K562 (cell line): ENCODE data around the gene DIAPH3. TPM values are rescaled to one million over a fixed set of nuclear protein-coding genes. Genes with fewer than 3 reads are reported as not detected.

ENCODE experiments used
- ATAC-seq: fragments of 200-7000 bp; cut with Tn5 transposase; 3 replicates; pipeline ENCODE4 v1.9.1; 2020; ENCODE audit warnings: moderate library complexity
- BruUV-seq: library from RNA; stranded (reverse); fragments of 400-500 nt; replicated peaks from 2 replicates; lab custom pipeline; 2021; lab: Mats Ljungman, UMichigan
- CTCF ChIA-PET: fragments of 300-600 bp; formaldehyde crosslinking; extraction: SDS; loops from one replicate; lab custom pipeline; 2021; ENCODE audit warnings: low intra/inter-chr PET ratio; lab: Yijun Ruan, JAX
- POLR2A ChIA-PET: fragments of 300-600, 350-650 bp; sonication (Branson Sonifier 250); formaldehyde crosslinking; extraction: SDS; loops from one replicate; lab custom pipeline; 2021; ENCODE audit warnings: antibody characterized with exemption, inconsistent platforms; lab: Yijun Ruan, JAX
- DNase-seq, 4 experiments: peaks; one replicate each; pipeline versions ENCODE4 v3.0.0 to v3.0.0-alpha.2; 2011 to 2018; ENCODE audit warnings: low spot score in 3 of 4, mixed read lengths in 3 of 4; ENCODE audit errors: extremely low read depth in 1 of 4
- FAIRE-seq: peaks from 2 replicates; lab custom pipeline; 2011; peaks lifted over from hg19 to GRCh38; lab: Jason Lieb, UNC
- H2AFZ ChIP-seq: 2 replicates; pipeline ENCODE4 v1.6.0; 2011; ENCODE audit warnings: low read depth, low read length, control low read depth, inconsistent platforms
- H3K27ac ChIP-seq: fragments of 200-600 bp; 3 replicates; pipeline ENCODE4 v1.8.0; 2011; ENCODE audit warnings: low read depth, mild to moderate bottlenecking, control low read depth, inconsistent platforms, low read length, moderate library complexity, mixed read lengths; ENCODE audit errors: extremely low read depth
- H3K27me3 ChIP-seq, 2 experiments: fragments of 300-600 bp in 1 of 2; 2 replicates in 1 of 2; 3 replicates in 1 of 2; pipeline versions ENCODE4 v1.6.0 to v1.8.0; 2011; ENCODE audit warnings: inconsistent platforms in 2 of 2, low read length in 2 of 2, mild to moderate bottlenecking in 1 of 2, mixed read lengths in 1 of 2, moderate library complexity in 1 of 2; ENCODE audit not compliant: control insufficient read depth in 2 of 2, insufficient read depth in 2 of 2
- H3K36me3 ChIP-seq: fragments of 300-600 bp; 3 replicates; pipeline ENCODE4 v1.8.0; 2011; ENCODE audit warnings: mild to moderate bottlenecking, low read length, inconsistent platforms; ENCODE audit not compliant: control insufficient read depth, insufficient read depth
- H3K4me1 ChIP-seq, 2 experiments: fragments of 200-600 bp in 1 of 2; replicated peaks in 1 of 2; 2 replicates in 1 of 2; 3 replicates in 1 of 2; pipeline versions ENCODE4 v1.5.1 to v1.8.0; 2011; ENCODE audit warnings: inconsistent platforms in 2 of 2, low read length in 2 of 2, mild to moderate bottlenecking in 1 of 2, mixed read lengths in 1 of 2, moderate library complexity in 1 of 2; ENCODE audit not compliant: control insufficient read depth in 2 of 2, insufficient read depth in 2 of 2
- H3K4me2 ChIP-seq: 2 replicates; pipeline ENCODE4 v1.6.1; 2011; ENCODE audit warnings: low read length, control low read depth, inconsistent platforms, mixed read lengths; ENCODE audit not compliant: insufficient read depth
- H3K4me3 ChIP-seq: fragments of 200-600 bp; sonication (generic), shearing (Covaris generic); 2 replicates; pipeline ENCODE4 v1.5.1; 2016; ENCODE audit warnings: control low read depth, inconsistent platforms
- H3K79me2 ChIP-seq: fragments of 200-600 bp; 3 replicates; pipeline ENCODE4 v1.8.0; 2011; ENCODE audit warnings: low read length, inconsistent platforms; ENCODE audit not compliant: control insufficient read depth, insufficient read depth
- H3K9ac ChIP-seq, 2 experiments: 2 replicates each; pipeline versions ENCODE4 v1.6.0 to v1.6.1; 2011; ENCODE audit warnings: low read depth in 2 of 2, low read length in 2 of 2, control low read depth in 1 of 2, inconsistent platforms in 1 of 2, mild to moderate bottlenecking in 1 of 2, mixed read lengths in 1 of 2; ENCODE audit not compliant: insufficient read depth in 1 of 2
- H3K9me1 ChIP-seq: one replicate; pipeline ENCODE4 v1.6.0; 2011; ENCODE audit warnings: inconsistent platforms, mild to moderate bottlenecking, low read length, moderate library complexity; ENCODE audit not compliant: control insufficient read depth, insufficient read depth
- H3K9me3 ChIP-seq: replicated peaks from 2 replicates; pipeline ENCODE4 v1.5.1; 2011; ENCODE audit warnings: low read depth, low read length, inconsistent platforms; ENCODE audit not compliant: control insufficient read depth, insufficient read depth
- H4K20me1 ChIP-seq: replicated peaks from 2 replicates; pipeline ENCODE4 v1.6.1; 2011; ENCODE audit warnings: low read length, inconsistent platforms, mixed read lengths; ENCODE audit not compliant: control insufficient read depth, insufficient read depth
- ATF3 ChIP-seq, 2 experiments: fragments of 450-650 bp in 1 of 2; sonication (generic) in 1 of 2; formaldehyde crosslinking in 1 of 2; IDR thresholded peaks in 1 of 2; conservative IDR thresholded peaks in 1 of 2; 2 replicates each; pipeline versions ENCODE4 v1.6.1 to v1.8.1; 2016 to 2023; ENCODE audit warnings: mild to moderate bottlenecking in 2 of 2, moderate library complexity in 2 of 2, inconsistent platforms in 1 of 2, missing genetic modification reagents in 1 of 2
- FOXM1 ChIP-seq, 2 experiments: fragments of 450-650 bp in 1 of 2; sonication (generic) in 1 of 2; formaldehyde crosslinking in 1 of 2; IDR thresholded peaks; 2 replicates each; pipeline versions ENCODE4 v1.6.1 to v1.9.0; 2017 to 2022; ENCODE audit warnings: low read depth in 2 of 2, mild to moderate bottlenecking in 2 of 2, missing genetic modification reagents in 1 of 2, moderate library complexity in 1 of 2
- ILK ChIP-seq: fragments of 450-650 bp; IDR thresholded peaks from 2 replicates; pipeline ENCODE4 v1.6.1; 2016; ENCODE audit warnings: missing genetic modification characterization, low read depth, mild to moderate bottlenecking, missing compliant biosample characterization, moderate library complexity, borderline replicate concordance
- RUNX1 ChIP-seq: sonication (generic); IDR thresholded peaks from 2 replicates; pipeline ENCODE4 v1.6.1; 2016; ENCODE audit warnings: antibody characterized with exemption, low read depth
- ZBTB33 ChIP-seq: sonication (generic); formaldehyde crosslinking; IDR thresholded peaks from 2 replicates; pipeline ENCODE4 v1.8.1; 2023; ENCODE audit warnings: mild to moderate bottlenecking, missing genetic modification reagents
- WGBS: fragments of 100-300 bp; shearing (Covaris generic); methylation state at CpG from one replicate; pipeline ENCODE4 v1.1.6; 2016; ENCODE audit warnings: low coverage, mixed read lengths; ENCODE audit not compliant: insufficient coverage; ENCODE audit errors: missing lambda C conversion rate; 5-methylcytosine and 5-hydroxymethylcytosine counted together
- in situ Hi-C: fragments of 300-500 bp; cut with MboI; formaldehyde crosslinking; loops from 4 replicates; pipeline ENCODE4 v1.15.0; 2018; ENCODE audit warnings: inconsistent platforms, mixed read lengths
- intact Hi-C: fragments of 100-400 bp; cut with micrococcal nuclease; formaldehyde crosslinking; loops from 2 replicates; pipeline ENCODE4 v1.14.2; 2022
- polyA plus RNA-seq, 8 experiments: library from polyadenylated mRNA; depleted of rRNA in 4 of 8; stranded (reverse) in 5 of 8; unstranded in 3 of 8; fragments of >200 nt; fragmentation: Nextera tagmentation in 2 of 8; fragmentation: Illumina TruSeq in 1 of 8; extraction: Ambion mirVana in 2 of 8; extraction: Trizol in 1 of 8; gene quantifications; 2 replicates each; pipeline versions ENCODE4 v1.2.1 to v1.2.3, GENCODE V29; 2011 to 2014; ENCODE audit warnings: inconsistent platforms in 1 of 8, missing spikeins in 1 of 8
- total RNA-seq, 7 experiments: library from RNA; depleted of rRNA in 6 of 7; stranded (reverse); fragments of >200 nt in 6 of 7; fragmentation: Illumina TruSeq in 2 of 7; extraction: Trizol in 2 of 7; gene quantifications; 2 replicates each; pipeline versions ENCODE4 v1.2.1 to v1.2.3, GENCODE V29; 2011 to 2021; ENCODE audit warnings: low replicate concordance in 1 of 7
- TF ChIP-seq, protein P1 (sequence below): sonication (generic); formaldehyde crosslinking; IDR thresholded peaks from 2 replicates; pipeline ENCODE4 v1.8.0; 2023; ENCODE audit warnings: mild to moderate bottlenecking, missing genetic modification reagents
- TF ChIP-seq, protein P2 (sequence below), 2 experiments: fragments of 450-650 bp; IDR thresholded peaks; 2 replicates each; pipeline ENCODE4 v1.6.1; 2018; ENCODE audit warnings: mild to moderate bottlenecking in 2 of 2, low read depth in 1 of 2; ENCODE audit not compliant: partially characterized antibody in 2 of 2

The DIAPH3 gene
- total and polyA plus RNA-seq, 9 of the 15 experiments (the other 6 are each of a cell fraction or from before 2014, with no cell fraction given): 9.0 to 18.7 (median 14.7) TPM

DNA sequence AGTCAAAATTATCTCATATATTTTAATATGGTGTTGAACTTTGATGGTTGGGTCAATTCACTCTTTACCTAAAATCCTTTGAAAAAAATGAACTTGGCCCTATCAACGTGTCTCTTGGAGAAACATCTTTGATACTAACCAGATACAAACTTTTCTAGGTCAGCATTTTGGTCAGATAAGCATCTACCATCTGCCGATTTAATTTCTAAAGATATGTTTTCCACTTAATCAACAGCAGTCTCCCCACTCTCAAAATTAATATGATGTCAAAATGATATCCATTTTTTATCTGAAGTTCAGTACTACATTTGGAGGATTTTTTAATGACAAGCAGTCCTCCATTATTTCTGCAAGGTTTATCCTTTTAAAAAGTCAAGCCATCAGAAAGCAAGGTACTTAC lies 288.8 kb downstream of the DIAPH3 start (continued):
- TF ChIP-seq, protein P1, sequence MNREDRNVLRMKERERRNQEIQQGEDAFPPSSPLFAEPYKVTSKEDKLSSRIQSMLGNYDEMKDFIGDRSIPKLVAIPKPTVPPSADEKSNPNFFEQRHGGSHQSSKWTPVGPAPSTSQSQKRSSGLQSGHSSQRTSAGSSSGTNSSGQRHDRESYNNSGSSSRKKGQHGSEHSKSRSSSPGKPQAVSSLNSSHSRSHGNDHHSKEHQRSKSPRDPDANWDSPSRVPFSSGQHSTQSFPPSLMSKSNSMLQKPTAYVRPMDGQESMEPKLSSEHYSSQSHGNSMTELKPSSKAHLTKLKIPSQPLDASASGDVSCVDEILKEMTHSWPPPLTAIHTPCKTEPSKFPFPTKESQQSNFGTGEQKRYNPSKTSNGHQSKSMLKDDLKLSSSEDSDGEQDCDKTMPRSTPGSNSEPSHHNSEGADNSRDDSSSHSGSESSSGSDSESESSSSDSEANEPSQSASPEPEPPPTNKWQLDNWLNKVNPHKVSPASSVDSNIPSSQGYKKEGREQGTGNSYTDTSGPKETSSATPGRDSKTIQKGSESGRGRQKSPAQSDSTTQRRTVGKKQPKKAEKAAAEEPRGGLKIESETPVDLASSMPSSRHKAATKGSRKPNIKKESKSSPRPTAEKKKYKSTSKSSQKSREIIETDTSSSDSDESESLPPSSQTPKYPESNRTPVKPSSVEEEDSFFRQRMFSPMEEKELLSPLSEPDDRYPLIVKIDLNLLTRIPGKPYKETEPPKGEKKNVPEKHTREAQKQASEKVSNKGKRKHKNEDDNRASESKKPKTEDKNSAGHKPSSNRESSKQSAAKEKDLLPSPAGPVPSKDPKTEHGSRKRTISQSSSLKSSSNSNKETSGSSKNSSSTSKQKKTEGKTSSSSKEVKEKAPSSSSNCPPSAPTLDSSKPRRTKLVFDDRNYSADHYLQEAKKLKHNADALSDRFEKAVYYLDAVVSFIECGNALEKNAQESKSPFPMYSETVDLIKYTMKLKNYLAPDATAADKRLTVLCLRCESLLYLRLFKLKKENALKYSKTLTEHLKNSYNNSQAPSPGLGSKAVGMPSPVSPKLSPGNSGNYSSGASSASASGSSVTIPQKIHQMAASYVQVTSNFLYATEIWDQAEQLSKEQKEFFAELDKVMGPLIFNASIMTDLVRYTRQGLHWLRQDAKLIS (CRISPR knock-in tag): no peak
- no peak for TF ChIP-seq RUNX1
- TF ChIP-seq ILK (tag): no peak
- TF ChIP-seq, all 486 proteins: peak for 0

DNA sequence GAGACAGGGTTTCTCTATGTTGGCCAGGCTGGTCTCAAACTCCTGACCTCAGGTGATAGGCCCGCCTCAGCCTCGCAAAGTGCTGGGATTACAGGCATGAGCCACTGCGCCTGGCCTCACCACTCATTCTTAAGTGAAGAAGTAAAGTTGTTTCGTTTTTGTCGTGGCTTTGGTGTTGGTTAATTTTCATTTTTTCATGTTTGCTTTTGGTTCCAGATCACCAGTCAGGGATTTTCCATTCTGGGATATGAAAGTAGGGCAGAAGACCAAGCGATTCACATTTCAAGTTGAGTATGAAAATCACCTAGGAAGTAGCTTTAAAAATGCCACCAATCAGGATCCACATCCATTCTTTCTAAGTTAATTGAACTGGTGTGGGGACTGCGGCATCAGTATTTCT lies 289.9 kb downstream of the DIAPH3 start:
- BruUV-seq: no TSS peak
- H3K27ac ChIP-seq: no peak overlapping the region
- no peaks in the 10 kb centered on the region for H3K9me3 ChIP-seq
- no peak for FAIRE-seq
- 0 out of 3 replicates have a peak, but pooled peaks cover 8% of the 10 kb centered on the region for H3K36me3 ChIP-seq
- H3K4me3 ChIP-seq: no peak overlapping the region
- in situ Hi-C loops: no loop called here
- ATAC-seq: no peak
- no peak overlapping the region for H3K9ac ChIP-seq
- no peaks in the 10 kb centered on the region for H4K20me1 ChIP-seq
- H3K4me1 ChIP-seq: no peaks in the 10 kb centered on the region
- DNase-seq: no peak
- no peak overlapping the region for H2AFZ ChIP-seq
- WGBS: 89% methylated on average over 6 of the region's 7 CpGs
- no peaks in the 10 kb centered on the region for H3K79me2 ChIP-seq
- CTCF ChIA-PET: no interaction called here
- no peak overlapping the region for H3K4me2 ChIP-seq
- no peaks in the 10 kb centered on the region for H3K9me1 ChIP-seq
- intact Hi-C loops: no loop called here
- H3K27me3 ChIP-seq: no peaks in the 10 kb centered on the region
- POLR2A ChIA-PET: no interaction called here
- no peak for TF ChIP-seq ATF3 (IDR thresholded peaks at IDR 0.05)
- TF ChIP-seq ATF3 (CRISPR knock-in tag; conservative IDR thresholded peaks at IDR 0.05): no peak
- no peak for TF ChIP-seq FOXM1 (IDR thresholded peaks at IDR 0.05; ENCODE audit: low read depth)
- no peak for TF ChIP-seq FOXM1 (CRISPR knock-in tag; IDR thresholded peaks at IDR 0.05; ENCODE audit: low read depth)
- TF ChIP-seq ZBTB33 (CRISPR knock-in tag): no peak
- TF ChIP-seq, protein P2, sequence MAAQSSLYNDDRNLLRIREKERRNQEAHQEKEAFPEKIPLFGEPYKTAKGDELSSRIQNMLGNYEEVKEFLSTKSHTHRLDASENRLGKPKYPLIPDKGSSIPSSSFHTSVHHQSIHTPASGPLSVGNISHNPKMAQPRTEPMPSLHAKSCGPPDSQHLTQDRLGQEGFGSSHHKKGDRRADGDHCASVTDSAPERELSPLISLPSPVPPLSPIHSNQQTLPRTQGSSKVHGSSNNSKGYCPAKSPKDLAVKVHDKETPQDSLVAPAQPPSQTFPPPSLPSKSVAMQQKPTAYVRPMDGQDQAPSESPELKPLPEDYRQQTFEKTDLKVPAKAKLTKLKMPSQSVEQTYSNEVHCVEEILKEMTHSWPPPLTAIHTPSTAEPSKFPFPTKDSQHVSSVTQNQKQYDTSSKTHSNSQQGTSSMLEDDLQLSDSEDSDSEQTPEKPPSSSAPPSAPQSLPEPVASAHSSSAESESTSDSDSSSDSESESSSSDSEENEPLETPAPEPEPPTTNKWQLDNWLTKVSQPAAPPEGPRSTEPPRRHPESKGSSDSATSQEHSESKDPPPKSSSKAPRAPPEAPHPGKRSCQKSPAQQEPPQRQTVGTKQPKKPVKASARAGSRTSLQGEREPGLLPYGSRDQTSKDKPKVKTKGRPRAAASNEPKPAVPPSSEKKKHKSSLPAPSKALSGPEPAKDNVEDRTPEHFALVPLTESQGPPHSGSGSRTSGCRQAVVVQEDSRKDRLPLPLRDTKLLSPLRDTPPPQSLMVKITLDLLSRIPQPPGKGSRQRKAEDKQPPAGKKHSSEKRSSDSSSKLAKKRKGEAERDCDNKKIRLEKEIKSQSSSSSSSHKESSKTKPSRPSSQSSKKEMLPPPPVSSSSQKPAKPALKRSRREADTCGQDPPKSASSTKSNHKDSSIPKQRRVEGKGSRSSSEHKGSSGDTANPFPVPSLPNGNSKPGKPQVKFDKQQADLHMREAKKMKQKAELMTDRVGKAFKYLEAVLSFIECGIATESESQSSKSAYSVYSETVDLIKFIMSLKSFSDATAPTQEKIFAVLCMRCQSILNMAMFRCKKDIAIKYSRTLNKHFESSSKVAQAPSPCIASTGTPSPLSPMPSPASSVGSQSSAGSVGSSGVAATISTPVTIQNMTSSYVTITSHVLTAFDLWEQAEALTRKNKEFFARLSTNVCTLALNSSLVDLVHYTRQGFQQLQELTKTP (IDR thresholded peaks at IDR 0.05; ENCODE audit: low read depth in 1 of 2, partially characterized antibody in 2 of 2): no peak
